HG02943 (cell line): ENCODE data around the gene FAM107B.
"Not testable (repeated sequence)": the region's sequence is repeated elsewhere in the genome, so short reads cannot be mapped to it uniquely, and the experiment has no call there.

ENCODE experiments used
- ATAC-seq: cut with Tn5 transposase; IDR thresholded peaks from one replicate; pipeline ENCODE4 v1.9.1; 2021; ENCODE audit warnings: mild to moderate bottlenecking, low read depth, moderate library complexity; ENCODE audit not compliant: unreplicated experiment

FAM107B gene

DNA sequence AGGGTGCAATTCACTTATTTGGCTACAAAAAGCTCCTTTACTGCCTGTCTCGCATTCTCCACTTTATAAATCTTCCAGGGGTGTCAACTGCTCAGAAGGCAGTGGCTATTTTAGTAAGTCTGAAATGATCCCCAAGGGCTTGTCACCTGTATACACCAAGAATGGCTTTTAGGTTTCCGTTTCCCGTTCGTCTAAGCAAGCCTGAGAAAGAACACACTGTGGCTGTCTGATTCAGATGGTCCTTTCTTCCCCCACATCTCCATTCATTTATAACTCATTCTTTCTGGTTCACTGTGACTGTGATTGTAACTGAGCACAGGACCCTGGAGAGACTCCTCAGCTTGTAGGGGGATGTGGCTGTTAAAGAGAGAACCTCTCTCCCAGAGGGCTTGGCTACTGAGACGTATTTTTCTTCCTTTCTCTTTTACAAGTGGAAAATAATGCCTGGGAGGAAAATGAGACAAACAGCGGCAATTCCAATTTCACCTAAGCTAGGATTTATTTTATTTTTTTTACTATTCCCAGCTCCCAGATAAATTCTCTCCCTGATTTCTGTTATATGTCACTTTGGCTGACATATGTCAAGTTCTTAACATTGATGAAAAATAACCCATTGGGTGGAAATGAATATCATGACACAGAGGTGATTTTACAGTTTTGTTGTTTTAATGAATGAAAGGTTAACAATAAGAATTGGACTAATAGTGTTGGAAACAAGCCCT is 129.3 kb downstream of the FAM107B start:
- no peak for ATAC-seq

DNA sequence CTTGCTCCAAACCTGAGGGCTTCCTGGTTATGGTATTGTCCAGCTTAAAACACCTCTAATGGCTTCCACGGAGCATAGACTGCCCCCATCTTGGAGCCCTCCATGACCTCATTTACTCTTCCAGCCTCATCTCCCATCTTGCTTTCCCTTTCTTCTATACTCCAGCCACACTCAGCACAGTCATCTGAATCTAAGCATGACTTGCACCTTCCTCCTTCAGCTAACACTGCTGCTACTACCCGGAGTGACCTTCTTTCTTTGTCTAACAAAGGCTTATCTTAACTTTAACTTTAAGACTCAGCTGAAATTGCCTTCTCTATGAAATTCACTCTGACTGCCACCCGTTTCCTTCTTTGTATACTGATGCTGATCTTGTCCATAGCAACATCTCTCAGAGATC is 135.1 kb downstream of the FAM107B start:
- no peak for ATAC-seq

DNA sequence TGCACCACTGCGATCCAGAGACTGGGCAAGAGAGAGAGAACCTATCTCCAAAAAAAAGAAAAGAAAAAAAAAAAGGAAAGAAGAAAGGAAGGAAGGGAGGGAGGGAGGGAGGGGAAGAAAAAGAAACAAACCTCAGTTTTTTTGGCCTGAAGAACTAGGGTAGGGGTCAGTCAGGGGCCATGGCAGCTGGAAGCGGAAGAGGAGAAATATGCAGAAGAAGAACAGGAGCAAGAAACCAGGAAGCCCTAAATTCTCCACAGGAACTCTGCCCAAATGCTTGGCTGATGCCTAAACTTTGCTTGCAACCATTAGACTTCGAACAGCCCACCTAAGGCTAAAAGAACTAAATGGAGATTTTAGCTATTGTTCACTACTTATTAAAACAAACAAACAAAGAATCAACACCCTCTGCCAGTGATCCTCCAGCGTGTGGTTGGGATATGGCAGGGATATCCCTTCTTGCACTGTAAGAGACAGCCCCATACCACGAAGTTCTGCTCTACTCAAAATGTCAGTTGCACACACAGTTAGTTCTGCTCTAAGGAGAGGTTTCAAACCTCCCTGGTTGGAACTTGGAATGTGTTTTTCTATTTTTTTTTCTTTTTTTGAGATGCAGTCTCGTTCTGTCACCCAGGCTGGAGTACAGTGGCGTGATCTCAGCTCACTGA is 139.5 kb downstream of the FAM107B start:
- ATAC-seq: no peak

DNA sequence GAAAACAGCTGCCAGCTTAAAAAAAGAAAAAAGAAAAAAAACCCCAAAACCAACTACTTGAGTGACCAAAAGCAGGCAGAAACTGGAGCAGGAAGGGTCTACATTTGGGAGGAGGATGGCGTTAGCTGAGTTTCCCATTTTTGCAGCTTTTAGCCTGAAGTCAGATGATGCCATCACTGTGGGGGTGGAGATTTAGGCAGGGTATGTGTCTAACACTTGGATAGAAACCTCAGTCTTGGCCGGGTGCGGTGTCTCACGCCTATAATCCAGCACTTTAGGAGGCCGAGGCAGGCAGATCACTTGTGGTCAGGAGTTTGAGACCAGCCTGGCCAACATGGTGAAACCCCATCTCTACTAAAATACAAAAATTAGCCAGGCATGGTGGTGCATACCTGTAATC is 140.1 kb downstream of the FAM107B start:
- not testable (repeated sequence) for ATAC-seq

DNA sequence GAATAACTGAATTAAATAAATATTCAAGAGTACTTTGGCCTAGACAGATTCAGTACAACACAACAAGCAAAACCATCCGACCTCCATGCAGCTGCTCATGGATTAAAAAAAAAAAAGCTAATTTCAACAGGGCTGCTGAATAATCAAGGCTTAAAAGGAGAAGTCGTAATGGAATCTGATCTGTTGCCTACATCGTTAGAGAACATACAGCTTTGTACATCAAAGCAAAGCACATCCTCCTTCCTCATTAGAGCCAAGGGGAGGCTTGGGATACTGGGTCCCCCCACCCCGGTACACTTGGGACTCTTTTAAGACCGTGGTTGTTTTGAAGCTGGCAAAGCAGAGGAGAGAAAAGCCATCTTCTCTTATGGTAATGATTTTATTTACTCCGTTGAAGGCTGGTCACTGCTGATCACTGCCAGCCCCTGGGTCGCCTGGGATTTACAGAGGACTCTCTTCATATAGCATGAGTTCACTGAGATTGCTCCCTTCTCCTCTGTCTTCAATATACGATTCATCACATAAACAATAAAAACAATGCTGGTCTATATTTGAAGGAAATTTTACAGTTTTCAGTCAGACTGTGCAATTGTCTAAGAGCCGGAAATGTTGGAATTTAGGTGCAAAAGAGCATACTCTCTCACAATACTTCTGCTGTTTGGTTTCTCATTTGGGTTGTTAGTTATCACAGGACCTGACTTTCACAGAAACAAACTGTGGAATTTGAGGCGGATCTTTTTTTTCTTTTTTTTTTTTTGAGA is 148.8 kb downstream of the FAM107B start:
- no peak for ATAC-seq

DNA sequence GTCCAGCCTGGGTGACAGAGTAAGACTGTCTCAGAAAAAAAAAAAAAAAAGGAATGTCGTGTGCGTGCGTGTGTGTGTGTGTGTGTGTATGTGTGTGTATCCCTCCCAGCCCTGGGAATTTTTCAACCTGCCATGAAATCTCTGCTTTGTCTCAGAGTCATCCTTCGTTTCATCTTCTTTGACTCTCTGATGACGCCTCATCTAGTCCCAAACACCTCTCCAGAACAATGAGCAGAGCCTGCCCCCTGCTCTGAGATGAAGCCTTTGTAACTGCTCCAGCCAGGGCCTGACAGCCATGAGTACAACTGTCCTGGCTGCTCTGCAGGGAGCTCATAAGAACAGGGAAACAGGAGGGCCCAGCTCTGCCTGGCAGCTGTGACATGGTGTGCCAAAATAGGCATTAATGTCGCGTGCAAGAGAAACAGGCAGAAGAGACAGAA is 149.5 kb downstream of the FAM107B start:
- ATAC-seq: no peak

DNA sequence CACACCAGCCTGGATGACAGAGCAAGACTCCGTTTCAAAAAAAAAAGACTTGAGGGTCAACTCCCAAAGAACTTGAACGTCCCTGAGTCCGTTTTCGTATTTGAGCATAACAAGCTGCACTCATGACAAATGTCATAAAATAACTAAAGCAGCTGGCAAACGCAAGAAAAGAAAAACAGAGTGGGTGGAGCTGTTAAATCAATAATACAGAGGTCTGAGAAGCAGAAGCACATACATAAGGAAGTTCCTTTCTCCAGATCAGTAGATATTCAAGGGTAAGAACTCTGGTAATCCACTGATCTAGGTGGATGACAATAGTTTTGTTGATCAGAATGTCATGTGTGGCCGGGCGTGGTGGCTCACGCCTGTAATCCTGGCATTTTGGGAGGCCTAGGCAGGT is 150.1 kb downstream of the FAM107B start:
- ATAC-seq: no peak

DNA sequence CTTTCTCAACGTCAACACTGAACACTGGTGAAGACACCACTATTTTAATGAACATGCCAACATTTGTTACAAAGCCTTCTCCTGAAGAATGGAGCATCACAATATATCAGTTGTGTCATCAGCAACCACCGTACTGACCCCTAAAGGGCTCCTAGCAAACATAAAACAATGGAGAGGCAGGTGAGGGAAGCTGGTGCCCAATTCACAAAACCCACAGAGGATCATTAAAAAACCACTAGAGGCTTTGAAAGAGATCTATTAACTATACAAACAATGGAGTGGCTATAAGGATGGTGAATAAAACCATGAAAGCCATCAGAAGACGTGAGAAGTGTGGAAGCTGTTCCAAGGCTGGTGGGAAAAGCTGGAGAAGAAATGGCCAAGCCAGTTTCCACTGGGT is 150.8 kb downstream of the FAM107B start:
- ATAC-seq: no peak

DNA sequence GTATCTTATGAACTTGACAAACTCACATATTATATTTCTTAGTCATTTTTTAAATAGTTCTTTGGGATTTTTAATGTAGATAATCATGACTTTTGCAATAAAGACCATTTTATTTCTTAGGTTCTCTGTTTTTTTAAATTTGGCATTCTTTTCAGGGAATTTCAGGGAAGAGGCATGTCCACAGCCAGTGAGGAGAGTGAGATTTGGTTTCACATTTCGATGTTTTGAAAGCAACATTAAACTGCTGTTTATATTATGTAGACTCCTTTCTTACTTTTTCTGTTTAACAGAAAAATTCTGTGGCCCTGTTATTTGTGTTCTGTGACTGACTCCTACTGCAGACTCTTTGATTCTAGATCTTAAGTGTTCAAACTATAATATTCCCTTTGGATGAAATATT is 153.7 kb downstream of the FAM107B start:
- no peak for ATAC-seq

DNA sequence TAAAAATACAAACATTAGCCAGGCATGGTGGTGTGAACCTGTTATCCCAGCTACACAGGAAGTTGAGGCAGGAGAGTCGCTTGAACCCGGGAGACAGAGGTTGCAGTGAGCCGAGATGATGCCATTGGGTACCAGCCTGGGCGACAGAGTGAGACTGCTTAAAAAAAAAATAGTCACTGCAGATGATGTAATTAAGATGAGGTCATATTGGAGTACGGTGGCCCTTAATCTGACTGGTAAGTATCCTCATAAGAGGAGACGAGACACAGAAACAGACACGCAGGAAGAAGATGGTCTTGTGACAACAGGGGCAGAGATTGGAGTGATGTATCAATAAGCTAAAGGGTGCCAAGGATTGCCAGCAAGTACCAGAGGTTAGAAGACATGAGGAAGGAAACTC is 156.0 kb downstream of the FAM107B start:
- no peak for ATAC-seq

DNA sequence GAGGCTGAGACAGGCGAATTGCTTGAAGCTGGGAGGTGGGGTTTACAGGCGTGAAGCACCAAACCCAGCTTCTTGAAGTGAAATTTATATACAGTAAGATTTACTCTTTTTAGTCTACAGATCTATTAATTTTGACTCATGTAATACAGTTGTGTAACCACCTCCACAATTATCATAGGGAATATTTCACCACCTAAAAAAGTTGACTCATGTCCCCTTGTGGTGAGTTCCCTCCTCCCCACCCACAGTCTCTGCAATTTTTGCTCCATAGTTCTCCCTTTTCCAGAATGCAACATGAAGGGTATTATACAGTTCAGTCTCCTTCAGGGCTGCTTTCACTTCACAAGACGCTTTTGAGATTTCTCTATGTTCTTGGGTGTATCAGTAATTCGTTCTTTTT is 156.8 kb downstream of the FAM107B start:
- ATAC-seq: no peak

DNA sequence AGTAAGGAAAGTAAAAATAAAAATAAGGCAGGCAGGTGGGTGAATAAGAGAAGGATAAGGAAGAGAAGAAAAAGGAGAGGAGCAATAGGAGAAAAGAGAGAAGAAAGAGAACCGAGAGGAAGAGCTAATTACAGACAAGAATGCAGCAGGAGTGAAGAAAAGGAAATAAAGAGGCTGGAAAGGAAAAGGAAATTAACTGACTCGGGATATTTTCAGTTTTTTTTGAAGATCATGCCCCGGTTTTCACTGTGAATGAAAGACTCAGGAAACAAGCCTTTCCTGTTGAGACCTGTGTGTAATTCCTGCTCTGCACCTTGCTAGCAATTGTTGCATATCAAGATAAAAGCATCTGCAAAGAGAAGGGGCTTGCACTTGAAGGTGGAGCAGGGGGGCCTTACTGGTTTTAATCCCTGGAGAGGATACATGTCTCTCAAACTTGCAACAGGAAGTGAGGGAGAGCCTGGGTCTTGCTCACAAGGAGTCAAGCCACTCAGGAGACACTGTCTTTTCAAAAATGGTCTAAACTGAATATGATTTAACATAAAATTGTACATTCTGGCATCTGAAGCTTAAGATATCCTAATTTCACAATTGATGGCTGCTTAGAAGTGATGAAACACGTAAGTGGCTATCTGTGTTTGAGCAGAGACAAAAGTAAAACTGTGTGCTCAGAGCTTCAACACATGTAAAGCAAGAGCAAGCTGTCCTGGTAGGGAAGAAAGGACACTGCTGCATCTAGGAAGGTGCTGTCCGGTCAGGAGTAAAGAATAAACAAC is 157.6 kb downstream of the FAM107B start:
- no peak for ATAC-seq

DNA sequence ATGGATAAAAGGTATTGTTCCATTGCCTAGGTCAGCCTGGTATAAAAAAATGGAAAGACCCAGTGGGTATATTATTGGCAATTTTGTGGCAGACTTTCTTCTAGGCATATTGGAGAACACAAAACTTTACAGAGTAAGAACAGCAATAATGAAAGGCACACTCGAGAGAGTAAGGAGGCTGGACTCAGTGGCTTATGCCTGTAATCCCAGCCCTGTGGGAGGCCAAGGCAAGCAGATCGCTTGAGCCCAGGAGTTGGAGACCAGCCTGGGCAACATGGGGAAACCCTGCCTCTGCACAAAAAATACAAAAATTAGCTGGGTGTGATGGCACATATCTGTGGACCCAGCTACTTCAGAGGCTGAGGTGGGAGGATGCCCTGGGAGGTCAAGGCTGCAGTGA is 158.2 kb downstream of the FAM107B start:
- ATAC-seq: no peak

DNA sequence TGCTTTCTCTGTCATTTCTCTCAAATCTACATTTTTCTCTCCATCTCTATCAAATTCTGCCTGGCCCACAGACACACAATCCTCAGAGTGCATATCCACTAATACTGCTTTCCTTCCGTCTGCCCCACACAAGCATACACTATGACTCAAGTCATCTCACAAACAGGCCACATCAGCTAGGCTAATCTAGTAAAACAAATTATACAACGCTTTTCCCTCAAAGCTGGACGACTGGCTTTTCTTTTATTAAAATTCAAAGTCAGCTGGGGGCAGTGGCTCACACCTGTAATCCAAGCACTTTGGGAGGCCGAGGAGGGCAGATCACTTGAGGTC is 161.1 kb downstream of the FAM107B start:
- no peak for ATAC-seq

DNA sequence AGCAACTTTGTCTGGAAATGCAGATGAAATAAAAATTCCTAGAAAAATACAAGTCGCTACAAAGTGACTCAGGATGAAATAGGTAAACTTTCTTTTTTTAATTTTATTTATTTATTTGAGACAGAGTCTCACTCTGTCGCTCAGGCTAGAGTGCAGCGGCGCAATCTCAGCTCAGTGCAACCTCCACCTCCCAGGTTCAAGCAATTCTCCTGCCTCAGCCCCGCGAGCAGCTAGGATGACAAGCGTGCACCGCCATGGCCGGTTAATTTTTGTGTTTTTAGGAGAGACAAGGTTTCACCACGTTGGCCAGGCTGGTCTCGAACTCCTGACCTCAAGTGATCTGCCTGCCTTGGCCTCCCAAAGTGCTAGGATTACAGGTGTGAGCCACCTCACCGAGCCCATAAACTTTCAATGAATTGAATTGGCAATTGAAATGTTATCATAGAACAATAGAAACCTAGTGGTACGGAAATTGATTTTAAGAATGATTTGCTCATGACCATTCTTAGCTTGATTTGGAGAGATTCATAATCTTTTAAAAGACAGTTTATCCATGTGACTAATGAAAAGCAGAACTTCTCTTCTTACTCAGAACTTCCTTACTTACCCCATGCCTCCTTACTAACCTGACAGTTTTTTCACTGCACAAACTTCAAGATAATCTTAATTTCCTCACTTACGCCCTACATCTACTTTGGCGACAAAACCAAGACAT is 161.7 kb downstream of the FAM107B start:
- ATAC-seq: no peak

DNA sequence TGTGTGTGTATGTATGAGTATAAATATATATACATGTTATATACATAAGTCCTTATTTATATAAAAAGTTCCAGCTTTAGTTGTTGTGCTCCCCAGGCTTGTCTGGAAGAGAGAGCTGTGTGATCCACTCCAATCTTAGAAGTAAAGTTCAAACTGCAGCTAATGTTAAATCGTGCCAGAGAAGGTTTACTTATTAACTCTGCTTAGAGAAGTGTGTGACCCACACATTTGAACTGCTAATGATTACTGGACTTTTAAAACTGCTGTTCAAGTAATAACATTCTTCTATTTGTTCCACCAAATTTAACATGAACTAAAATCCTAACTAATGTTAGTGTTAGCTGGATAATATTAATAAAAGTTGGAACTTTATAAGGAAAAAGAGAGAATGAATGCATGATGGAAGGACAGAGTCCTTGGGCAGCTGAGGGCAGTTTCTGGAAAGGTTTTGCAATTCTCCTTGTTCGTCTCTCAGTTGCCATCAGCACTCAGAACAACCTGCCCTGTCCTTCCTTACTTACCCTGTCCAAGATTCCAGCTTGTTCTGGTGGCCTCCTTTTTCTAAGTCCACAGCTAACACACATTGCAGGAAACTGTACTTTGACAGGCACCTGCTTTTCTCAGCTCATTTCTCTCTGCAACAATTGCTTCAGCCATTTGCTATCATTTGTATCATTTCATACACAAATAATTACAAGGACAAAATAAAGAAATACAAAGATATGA is 162.6 kb downstream of the FAM107B start:
- no peak for ATAC-seq

DNA sequence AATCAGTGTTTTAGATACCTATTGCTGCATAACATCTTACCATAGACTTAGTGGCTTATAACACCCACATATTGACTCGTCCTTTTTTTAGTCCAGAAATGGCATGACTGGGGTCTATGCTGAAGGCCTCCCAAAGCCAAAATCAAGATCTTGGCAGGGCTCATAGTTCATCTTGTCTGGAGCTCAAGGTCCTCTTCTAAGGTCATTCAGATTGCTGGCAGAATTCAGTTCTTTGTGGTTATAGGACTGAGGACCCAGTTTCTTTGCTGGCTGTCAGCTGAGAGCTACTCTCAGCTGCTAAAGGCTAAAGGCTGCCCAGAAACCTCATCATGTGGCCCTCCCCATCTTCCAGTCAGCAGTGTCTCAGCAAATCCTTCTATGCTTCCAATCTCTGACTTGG is 165.5 kb downstream of the FAM107B start:
- no peak for ATAC-seq

DNA sequence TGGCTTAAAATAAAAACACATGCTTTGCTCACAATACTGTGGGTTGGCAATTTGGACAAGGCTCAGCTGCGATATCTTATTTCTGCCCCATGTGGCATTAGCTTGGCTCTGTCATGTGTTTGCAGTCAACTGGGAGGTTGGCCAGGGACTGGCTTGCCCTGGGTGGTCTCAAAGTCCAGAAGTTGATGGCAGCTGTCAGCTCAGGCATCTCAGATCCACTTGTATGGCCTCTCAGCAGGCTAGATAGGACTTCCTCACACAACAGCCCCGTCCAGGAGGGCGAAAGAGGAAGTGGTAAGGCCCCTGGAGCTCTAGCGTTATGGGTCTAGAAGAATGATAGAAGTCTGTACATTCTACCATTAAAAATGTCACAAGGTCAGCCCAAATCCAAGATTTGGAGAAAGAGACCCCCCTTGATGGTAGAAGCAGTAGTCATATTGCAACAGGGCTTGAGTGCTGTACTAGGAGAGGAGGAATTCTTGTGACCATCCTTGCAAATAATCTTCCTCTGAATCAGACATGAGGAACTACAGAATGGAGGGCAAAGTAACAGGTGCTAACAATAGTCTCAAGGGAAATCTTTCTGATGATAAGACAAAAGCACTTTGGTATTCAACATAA is 166.2 kb downstream of the FAM107B start:
- peak; percentile 35 for ATAC-seq

DNA sequence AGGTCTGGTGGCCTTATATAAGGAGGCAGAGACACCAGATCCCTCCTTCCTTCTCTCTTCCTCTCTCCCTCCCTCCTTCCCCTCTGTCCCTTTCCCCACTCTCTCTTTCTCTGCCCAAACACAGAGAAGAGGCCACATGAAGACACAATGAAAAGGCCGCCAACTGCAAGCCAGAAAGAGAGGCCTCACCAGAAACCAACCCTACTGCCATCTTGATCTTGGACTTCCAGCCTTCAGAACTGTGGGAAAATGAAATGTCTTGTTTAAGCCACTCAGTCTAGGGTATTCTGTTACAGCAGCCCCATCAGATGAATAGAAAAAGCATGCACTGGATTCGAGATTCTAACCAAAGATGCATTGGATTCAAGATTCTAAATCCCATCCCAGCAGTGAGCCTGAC is 168.1 kb downstream of the FAM107B start:
- ATAC-seq: no peak
